WTC11 (cell line): ENCODE data around the gene GAS6. TPM values are rescaled to one million over a fixed set of nuclear protein-coding genes. Genes with fewer than 3 reads are reported as not detected.

Experiments used
- ATAC-seq: fragments of 200-7000 bp; cut with Tn5 transposase; 2 replicates; pipeline ENCODE4 v1.10.0; 2021; ENCODE audit warnings: mild to moderate bottlenecking, moderate library complexity
- CTCF ChIA-PET: fragments of 300-600 bp; sonication (Branson Sonifier 250); formaldehyde crosslinking; loops from one replicate; lab custom pipeline; 2021; ENCODE audit warnings: antibody characterized with exemption; lab: Charles Lee
- POLR2A ChIA-PET: fragments of 350-600 bp; sonication (Branson Sonifier 250); formaldehyde crosslinking; loops from one replicate; lab custom pipeline; 2021; ENCODE audit warnings: antibody characterized with exemption; lab: Charles Lee
- DNase-seq: peaks from one replicate; pipeline ENCODE4 v3.0.0; 2021; ENCODE audit warnings: low spot score
- H3K27ac Mint-ChIP-seq: 2 replicates; pipeline ENCODE4 v1.8.0; 2021; ENCODE audit warnings: mixed read lengths
- H3K27me3 Mint-ChIP-seq: 2 replicates; pipeline ENCODE4 v1.8.0; 2021; ENCODE audit warnings: low read depth, mild to moderate bottlenecking, moderate library complexity, mixed read lengths
- H3K36me3 Mint-ChIP-seq: 2 replicates; pipeline ENCODE4 v1.8.0; 2021; ENCODE audit warnings: mixed read lengths
- H3K4me1 Mint-ChIP-seq: 2 replicates; pipeline ENCODE4 v1.8.0; 2022; ENCODE audit warnings: mixed read lengths
- H3K4me3 Mint-ChIP-seq: 2 replicates; pipeline ENCODE4 v1.8.0; 2021; ENCODE audit warnings: mild to moderate bottlenecking, moderate library complexity, mixed read lengths
- H3K9me3 Mint-ChIP-seq: 2 replicates; pipeline ENCODE4 v1.8.0; 2021; ENCODE audit warnings: mixed read lengths
- ARID4B ChIP-seq: sonication (generic); formaldehyde crosslinking; IDR thresholded peaks from 2 replicates; pipeline ENCODE4 v1.8.0; 2023; ENCODE audit warnings: missing genetic modification reagents, mild to moderate bottlenecking, borderline replicate concordance
- ELF4 ChIP-seq: sonication (generic); formaldehyde crosslinking; IDR thresholded peaks from 2 replicates; pipeline ENCODE4 v1.8.1; 2022; ENCODE audit warnings: low read depth, mild to moderate bottlenecking, moderate library complexity, missing genetic modification reagents
- EMX1 ChIP-seq: fragments of 250-450 bp; sonication (Bioruptor Pico); IDR thresholded peaks from 2 replicates; pipeline ENCODE4 v1.8.0; 2021; ENCODE audit warnings: mild to moderate bottlenecking
- FOXP1 ChIP-seq: sonication (generic); formaldehyde crosslinking; IDR thresholded peaks from 2 replicates; pipeline ENCODE4 v1.8.0; 2022; ENCODE audit warnings: missing genetic modification reagents, mild to moderate bottlenecking, moderate library complexity, borderline replicate concordance
- IRF2 ChIP-seq: sonication (generic); formaldehyde crosslinking; IDR thresholded peaks from 2 replicates; pipeline ENCODE4 v1.8.0; 2022; ENCODE audit warnings: low read depth, missing genetic modification reagents, borderline replicate concordance
- JUN ChIP-seq: sonication (generic); formaldehyde crosslinking; IDR thresholded peaks from 2 replicates; pipeline ENCODE4 v1.8.0; 2023; ENCODE audit warnings: mild to moderate bottlenecking, missing genetic modification reagents
- KAT7 ChIP-seq: sonication (generic); formaldehyde crosslinking; IDR thresholded peaks from 2 replicates; pipeline ENCODE4 v1.8.1; 2023; ENCODE audit warnings: missing genetic modification reagents, mild to moderate bottlenecking, borderline replicate concordance
- NR2C2 ChIP-seq: sonication (generic); formaldehyde crosslinking; IDR thresholded peaks from 2 replicates; pipeline ENCODE4 v1.8.0; 2022; ENCODE audit warnings: mild to moderate bottlenecking, missing genetic modification reagents
- PRRX2 ChIP-seq: fragments of 250-450 bp; sonication (Bioruptor Pico); IDR thresholded peaks from 2 replicates; pipeline ENCODE4 v1.8.0; 2021; ENCODE audit warnings: mild to moderate bottlenecking
- TCF7 ChIP-seq: sonication (generic); formaldehyde crosslinking; IDR thresholded peaks from 2 replicates; pipeline ENCODE4 v1.8.0; 2022; ENCODE audit warnings: mild to moderate bottlenecking, low read depth, missing genetic modification reagents, moderate library complexity
- ZBTB21 ChIP-seq: sonication (generic); formaldehyde crosslinking; IDR thresholded peaks from 2 replicates; pipeline ENCODE4 v1.8.1; 2023; ENCODE audit warnings: mild to moderate bottlenecking, missing genetic modification reagents, borderline replicate concordance
- ZNF121 ChIP-seq: sonication (generic); formaldehyde crosslinking; IDR thresholded peaks from 2 replicates; pipeline ENCODE4 v1.8.0; 2023; ENCODE audit warnings: missing genetic modification reagents
- ZNF512 ChIP-seq: sonication (generic); formaldehyde crosslinking; IDR thresholded peaks from 2 replicates; pipeline ENCODE4 v1.8.1; 2022; ENCODE audit warnings: missing genetic modification reagents, borderline replicate concordance
- total RNA-seq: library from RNA; stranded (reverse); gene quantifications from 3 replicates; pipeline ENCODE4 v1.2.3, GENCODE V29; 2021
- TF ChIP-seq, protein P1 (sequence below): fragments of 250-450 bp; sonication (Bioruptor Pico); conservative IDR thresholded peaks from 2 replicates; pipeline ENCODE4 v1.9.0; 2021; ENCODE audit warnings: mild to moderate bottlenecking
- TF ChIP-seq, protein P2 (sequence below): sonication (generic); formaldehyde crosslinking; IDR thresholded peaks from 2 replicates; pipeline ENCODE4 v1.8.0; 2022; ENCODE audit warnings: missing genetic modification reagents

GAS6 gene
- total RNA-seq, 1 experiment from 2014 or later, result 29.4 TPM

GRCh38 chr13:113905942-113906341, 42.1 kb upstream of the GAS6 start:
- TF ChIP-seq IRF2 (CRISPR knock-in tag) (no peak), ARID4B (CRISPR knock-in tag) (no peak)
- Mint-ChIP-seq H3K4me3 (no peak overlapping the region), H3K27ac (no peak overlapping the region), H3K36me3 (no peaks in the 10 kb centered on the region), H3K9me3 (peaks cover 4% of the 10 kb centered on the region; the same call in 1 of the 2 replicates), H3K4me1 (peaks cover 15% of the 10 kb centered on the region), H3K27me3 (no peaks in the 10 kb centered on the region)
- no peak for ATAC-seq
- ChIA-PET CTCF (no interaction called here), POLR2A (no interaction called here)
- no peak for DNase-seq

DNA sequence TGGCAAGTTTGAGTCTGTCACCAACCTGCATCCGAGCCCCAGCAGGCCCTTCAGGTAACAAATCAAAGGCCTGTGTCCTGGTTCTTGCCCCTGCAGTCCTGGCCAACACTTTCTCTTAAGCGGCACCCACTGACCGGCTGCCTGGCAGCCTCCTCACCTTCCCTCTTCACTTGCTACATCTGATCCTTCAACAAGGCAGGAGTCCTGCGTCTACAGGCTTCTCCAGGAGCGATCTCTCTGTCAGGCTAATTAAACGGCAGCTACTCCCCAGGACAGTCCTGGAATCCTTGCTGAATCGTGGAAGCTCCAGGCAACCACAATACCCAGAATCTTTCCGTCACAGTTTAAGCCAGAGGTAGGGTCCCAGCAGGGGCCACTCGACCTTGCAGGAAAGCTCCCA, 41.1 kb upstream of the GAS6 start:
- Mint-ChIP-seq H3K4me1 (peaks cover 15% of the 10 kb centered on the region), H3K36me3 (no peaks in the 10 kb centered on the region), H3K27me3 (no peaks in the 10 kb centered on the region), H3K4me3 (no peak overlapping the region), H3K9me3 (peaks cover 4% of the 10 kb centered on the region; the same call in 1 of the 2 replicates), H3K27ac (no peak overlapping the region)
- ChIA-PET POLR2A (no interaction called here), CTCF (interaction anchor here (0.6 to 1.8 kb wide), 17 partner anchors 10 to 288 kb away, joined by 3 to 12 read pairs (median 3); no protein-coding TSS in a partner anchor)
- no peak for DNase-seq
- no peak for TF ChIP-seq TCF7 (CRISPR knock-in tag)
- no peak for TF ChIP-seq ZNF121 (CRISPR knock-in tag)
- TF ChIP-seq JUN (CRISPR knock-in tag), result no peak
- TF ChIP-seq PRRX2 (CRISPR knock-in tag), result no peak
- no peak for TF ChIP-seq NR2C2 (CRISPR knock-in tag)
- TF ChIP-seq, protein P1, sequence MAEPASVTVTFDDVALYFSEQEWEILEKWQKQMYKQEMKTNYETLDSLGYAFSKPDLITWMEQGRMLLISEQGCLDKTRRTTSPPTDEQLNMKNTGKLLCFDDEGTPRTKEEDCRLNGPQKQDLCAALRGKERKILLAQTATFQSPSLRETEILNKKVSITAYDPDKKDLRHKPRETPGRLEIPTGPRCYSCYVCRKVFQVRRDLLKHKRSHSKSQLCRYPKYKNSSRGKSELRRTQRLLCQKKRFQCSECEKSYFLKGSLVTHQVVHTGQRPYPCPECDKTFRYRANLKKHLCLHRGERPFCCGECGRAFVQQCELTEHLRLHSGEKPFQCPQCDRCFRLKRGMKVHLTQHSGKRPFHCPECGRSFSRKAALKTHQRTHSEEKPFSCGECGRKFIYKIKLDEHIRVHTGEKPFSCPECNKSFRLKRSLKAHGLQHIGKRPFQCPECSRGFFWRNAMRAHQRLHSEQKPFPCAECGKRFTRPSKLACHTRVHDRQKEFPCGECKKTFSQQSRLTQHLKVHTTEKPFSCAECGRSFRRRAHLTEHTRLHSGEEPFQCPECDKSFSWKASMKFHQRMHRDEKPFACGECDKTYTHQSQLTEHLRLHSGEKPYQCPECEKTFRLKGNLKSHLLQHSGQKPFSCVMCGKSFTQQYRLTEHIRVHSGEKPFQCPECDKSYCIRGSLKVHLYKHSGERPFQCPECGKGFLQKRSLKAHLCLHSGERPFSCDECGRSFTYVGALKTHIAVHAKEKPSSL (CRISPR knock-in tag), result no peak
- TF ChIP-seq ZNF512, result no peak
- no peak for TF ChIP-seq EMX1 (CRISPR knock-in tag)
- no peak for TF ChIP-seq ZBTB21 (CRISPR knock-in tag)
- no peak for TF ChIP-seq ELF4 (CRISPR knock-in tag)
- TF ChIP-seq KAT7, result no peak
- TF ChIP-seq, protein P2, sequence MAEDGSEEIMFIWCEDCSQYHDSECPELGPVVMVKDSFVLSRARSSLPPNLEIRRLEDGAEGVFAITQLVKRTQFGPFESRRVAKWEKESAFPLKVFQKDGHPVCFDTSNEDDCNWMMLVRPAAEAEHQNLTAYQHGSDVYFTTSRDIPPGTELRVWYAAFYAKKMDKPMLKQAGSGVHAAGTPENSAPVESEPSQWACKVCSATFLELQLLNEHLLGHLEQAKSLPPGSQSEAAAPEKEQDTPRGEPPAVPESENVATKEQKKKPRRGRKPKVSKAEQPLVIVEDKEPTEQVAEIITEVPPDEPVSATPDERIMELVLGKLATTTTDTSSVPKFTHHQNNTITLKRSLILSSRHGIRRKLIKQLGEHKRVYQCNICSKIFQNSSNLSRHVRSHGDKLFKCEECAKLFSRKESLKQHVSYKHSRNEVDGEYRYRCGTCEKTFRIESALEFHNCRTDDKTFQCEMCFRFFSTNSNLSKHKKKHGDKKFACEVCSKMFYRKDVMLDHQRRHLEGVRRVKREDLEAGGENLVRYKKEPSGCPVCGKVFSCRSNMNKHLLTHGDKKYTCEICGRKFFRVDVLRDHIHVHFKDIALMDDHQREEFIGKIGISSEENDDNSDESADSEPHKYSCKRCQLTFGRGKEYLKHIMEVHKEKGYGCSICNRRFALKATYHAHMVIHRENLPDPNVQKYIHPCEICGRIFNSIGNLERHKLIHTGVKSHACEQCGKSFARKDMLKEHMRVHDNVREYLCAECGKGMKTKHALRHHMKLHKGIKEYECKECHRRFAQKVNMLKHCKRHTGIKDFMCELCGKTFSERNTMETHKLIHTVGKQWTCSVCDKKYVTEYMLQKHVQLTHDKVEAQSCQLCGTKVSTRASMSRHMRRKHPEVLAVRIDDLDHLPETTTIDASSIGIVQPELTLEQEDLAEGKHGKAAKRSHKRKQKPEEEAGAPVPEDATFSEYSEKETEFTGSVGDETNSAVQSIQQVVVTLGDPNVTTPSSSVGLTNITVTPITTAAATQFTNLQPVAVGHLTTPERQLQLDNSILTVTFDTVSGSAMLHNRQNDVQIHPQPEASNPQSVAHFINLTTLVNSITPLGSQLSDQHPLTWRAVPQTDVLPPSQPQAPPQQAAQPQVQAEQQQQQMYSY (CRISPR knock-in tag), result no peak
- TF ChIP-seq FOXP1, result no peak
- ATAC-seq, result no peak
